ENCODE data around the gene LOC128125822.

LOC128125822 gene

GRCh38 chr6:63561288-63561687 is 11.0 kb upstream of the LOC128125822 start:
- no peaks in the 10 kb centered on the region for H3K9me3 ChIP-seq
- H3K36me3 ChIP-seq (ENCODE audit: low read depth, missing control alignments) = no peaks in the 10 kb centered on the region
- no peak for DNase-seq
- H3K27ac ChIP-seq = no peak overlapping the region
- no peaks in the 10 kb centered on the region for H3K27me3 ChIP-seq
- H3K4me3 ChIP-seq = no peak overlapping the region
- TF ChIP-seq CTCF (IDR thresholded peaks at IDR 0.05) (no peak), POLR2A (IDR thresholded peaks at IDR 0.05) (no peak)
- H3K4me1 ChIP-seq = no peaks in the 10 kb centered on the region
- WGBS, 2 donors = 59 to 67% methylated on average over 2 of the region's 2 CpGs
- intact Hi-C loops (cut with DNase I; ENCODE audit: low total_unique reads) = no loop called here

- Histone ChIP-seq H3K9me3 (no peaks in the 10 kb centered on the region), H3K4me3 (no peak overlapping the region), H3K4me1 (no peaks in the 10 kb centered on the region), H3K27ac (no peak overlapping the region), H3K36me3 (ENCODE audit: low read depth, missing control alignments) (no peaks in the 10 kb centered on the region), H3K27me3 (no peaks in the 10 kb centered on the region)
- intact Hi-C loops (cut with DNase I; ENCODE audit: low total_unique reads) = no loop called here
- no peak for DNase-seq
- 91 to 94% methylated on average over 1 of the region's 1 CpG for WGBS, 2 donors
- no peak for TF ChIP-seq CTCF (IDR thresholded peaks at IDR 0.05)
- TF ChIP-seq POLR2A (IDR thresholded peaks at IDR 0.05) = no peak
These were observed 9.0 kb upstream of the LOC128125822 start for GRCh38 chr6:63563235-63563634.

- no peaks in the 10 kb centered on the region for H3K9me3 ChIP-seq
- no peaks in the 10 kb centered on the region for H3K27me3 ChIP-seq
- TF ChIP-seq POLR2A (IDR thresholded peaks at IDR 0.05) (no peak), CTCF (IDR thresholded peaks at IDR 0.05) (no peak)
- intact Hi-C loops (cut with DNase I; ENCODE audit: low total_unique reads) = no loop called here
- no peak overlapping the region for H3K4me3 ChIP-seq
- WGBS, 2 donors = 78 to 84% methylated on average over 4 of the region's 4 CpGs
- no peaks in the 10 kb centered on the region for H3K4me1 ChIP-seq
- H3K27ac ChIP-seq = no peak overlapping the region
- H3K36me3 ChIP-seq (ENCODE audit: low read depth, missing control alignments) = no peaks in the 10 kb centered on the region
- no peak for DNase-seq
These were observed 7.1 kb upstream of the LOC128125822 start for GRCh38 chr6:63565058-63565726.

- Histone ChIP-seq H3K9me3 (no peaks in the 10 kb centered on the region), H3K36me3 (ENCODE audit: low read depth, missing control alignments) (no peaks in the 10 kb centered on the region), H3K27ac (no peak overlapping the region), H3K4me3 (no peak overlapping the region), H3K4me1 (no peaks in the 10 kb centered on the region), H3K27me3 (no peaks in the 10 kb centered on the region)
- TF ChIP-seq POLR2A (IDR thresholded peaks at IDR 0.05) (no peak), CTCF (IDR thresholded peaks at IDR 0.05) (no peak)
- intact Hi-C loops (cut with DNase I; ENCODE audit: low total_unique reads) = no loop called here
- no peak for DNase-seq
- WGBS, 2 donors = 56 to 59% methylated on average over 4 of the region's 4 CpGs
These were observed 6.3 kb upstream of the LOC128125822 start for GRCh38 chr6:63565727-63566596.

Data from testis (tissue), 2 donors.